MM.1S (cell line): ENCODE measurements around the gene FASTKD1.

ENCODE experiments used
- DNase-seq: peaks from one replicate; pipeline ENCODE4 v3.0.0-alpha.2; 2015
- H2AFZ ChIP-seq: fragments of 300-600 bp; sonication (generic); 2 replicates; pipeline ENCODE4 v1.6.0; 2016; ENCODE audit warnings: antibody characterized with exemption, low read length
- H3F3A ChIP-seq: fragments of 300-600 bp; sonication (generic); 2 replicates; pipeline ENCODE4 v1.6.1; 2016; ENCODE audit warnings: mild to moderate bottlenecking, antibody characterized with exemption, low read length, moderate library complexity, mixed read lengths; ENCODE audit not compliant: insufficient read depth
- H3K27ac ChIP-seq: fragments of 300-600 bp; sonication (generic); 2 replicates; pipeline ENCODE4 v1.5.1; 2016; ENCODE audit warnings: mild to moderate bottlenecking, low read length
- H3K27me3 ChIP-seq: fragments of 300-600 bp; sonication (generic); replicated peaks from 2 replicates; pipeline ENCODE4 v1.6.0; 2016; ENCODE audit warnings: low read length; ENCODE audit not compliant: insufficient read depth
- H3K36me3 ChIP-seq: fragments of 300-600 bp; sonication (generic); replicated peaks from 2 replicates; pipeline ENCODE4 v1.6.1; 2016; ENCODE audit warnings: mild to moderate bottlenecking, low read length, mixed read lengths; ENCODE audit not compliant: insufficient read depth
- H3K4me1 ChIP-seq: fragments of 300-600 bp; sonication (generic); 2 replicates; pipeline ENCODE4 v1.6.1; 2016; ENCODE audit warnings: low read length, mixed read lengths
- H3K4me2 ChIP-seq: fragments of 300-600 bp; sonication (generic); 2 replicates; pipeline ENCODE4 v1.6.0; 2016; ENCODE audit warnings: low read depth, low read length
- H3K4me3 ChIP-seq: fragments of 300-600 bp; sonication (generic); 2 replicates; pipeline ENCODE4 v1.5.1; 2016; ENCODE audit warnings: low read length, mixed read lengths
- H3K79me2 ChIP-seq: fragments of 300-600 bp; sonication (generic); 2 replicates; pipeline ENCODE4 v1.6.1; 2016; ENCODE audit warnings: mixed run types, low read length, mixed read lengths
- H3K9ac ChIP-seq: fragments of 300-600 bp; sonication (generic); 2 replicates; pipeline ENCODE4 v1.6.1; 2016; ENCODE audit warnings: low read length, mixed read lengths
- H3K9me2 ChIP-seq: fragments of 300-600 bp; sonication (generic); replicated peaks from 2 replicates; pipeline ENCODE4 v1.6.1; 2016; ENCODE audit warnings: mild to moderate bottlenecking, low read length, mixed read lengths; ENCODE audit not compliant: insufficient read depth
- H3K9me3 ChIP-seq: fragments of 300-600 bp; sonication (generic); replicated peaks from 2 replicates; pipeline ENCODE4 v1.6.1; 2016; ENCODE audit warnings: mild to moderate bottlenecking, low read length, mixed read lengths; ENCODE audit not compliant: insufficient read depth
- H4K20me1 ChIP-seq: fragments of 300-600 bp; sonication (generic); 2 replicates; pipeline ENCODE4 v1.6.1; 2016; ENCODE audit warnings: mild to moderate bottlenecking, low read length, moderate library complexity, mixed read lengths; ENCODE audit not compliant: insufficient read depth
- EZH2 ChIP-seq: fragments of 300-600 bp; sonication (generic); optimal IDR thresholded peaks from 2 replicates; pipeline ENCODE3; 2017; ENCODE audit warnings: low read depth, mild to moderate bottlenecking, antibody characterized with exemption, low read length, mixed read lengths
- EZH2phosphoT487 ChIP-seq: fragments of 300-600 bp; sonication (generic); IDR thresholded peaks from 2 replicates; pipeline ENCODE4 v1.6.1; 2018; ENCODE audit warnings: antibody characterized with exemption, low read length
- TF ChIP-seq, protein P1 (sequence below): fragments of 300-600 bp; sonication (generic); IDR thresholded peaks from 2 replicates; pipeline ENCODE4 v1.5.1; 2016; ENCODE audit warnings: antibody characterized with exemption, low read length, mixed read lengths

FASTKD1 gene

DNA sequence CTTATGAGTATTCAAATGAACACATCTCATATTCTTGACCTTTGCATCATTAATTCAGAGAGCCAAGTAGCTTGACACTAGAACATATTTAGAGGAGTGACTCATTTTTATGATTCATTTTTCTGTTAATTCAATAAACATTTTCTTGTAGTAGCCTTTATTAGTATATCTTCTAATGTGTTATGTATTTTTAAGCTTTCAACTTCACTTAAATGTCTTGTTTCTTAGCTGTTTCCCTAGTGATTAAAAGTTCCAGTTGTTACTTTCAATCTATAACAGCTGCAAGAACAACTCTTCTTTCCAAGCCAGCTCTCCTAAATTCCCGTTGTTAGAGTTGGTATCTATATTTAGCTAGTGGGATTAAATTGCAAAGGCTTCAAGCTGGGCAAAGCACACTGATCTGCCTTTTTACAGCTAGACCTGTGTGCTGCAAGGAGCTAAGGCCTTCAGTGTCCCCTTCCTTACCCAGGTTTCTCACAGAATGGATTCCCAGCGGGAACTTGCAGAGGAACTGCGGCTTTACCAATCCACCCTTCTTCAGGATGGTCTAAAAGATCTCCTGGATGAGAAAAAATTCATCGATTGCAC, 64.3 kb downstream of the FASTKD1 start, which contains the start of gene KLHL41:
KLHL41 (plus strand) TSS at position 405 of the 588 bp plus-strand sequence; CDS start at position 482, 77 bp downstream.
- Histone ChIP-seq H3F3A (no peaks in the 10 kb centered on the region), H3K79me2 (no peaks in the 10 kb centered on the region), H3K27ac (no peak within 1 kb of the TSS), H3K9me3 (no peaks in the 10 kb centered on the region), H3K36me3 (no peaks in the 10 kb centered on the region), H3K27me3 (no peaks in the 10 kb centered on the region), H3K9ac (no peak within 1 kb of the TSS), H3K4me3 (no peak within 1 kb of the TSS), H2AFZ (no peak within 1 kb of the TSS), H4K20me1 (no peaks in the 10 kb centered on the region), H3K9me2 (no peaks in the 10 kb centered on the region), H3K4me1 (no peaks in the 10 kb centered on the region), H3K4me2 (no peak within 1 kb of the TSS)
- TF ChIP-seq, protein P1, sequence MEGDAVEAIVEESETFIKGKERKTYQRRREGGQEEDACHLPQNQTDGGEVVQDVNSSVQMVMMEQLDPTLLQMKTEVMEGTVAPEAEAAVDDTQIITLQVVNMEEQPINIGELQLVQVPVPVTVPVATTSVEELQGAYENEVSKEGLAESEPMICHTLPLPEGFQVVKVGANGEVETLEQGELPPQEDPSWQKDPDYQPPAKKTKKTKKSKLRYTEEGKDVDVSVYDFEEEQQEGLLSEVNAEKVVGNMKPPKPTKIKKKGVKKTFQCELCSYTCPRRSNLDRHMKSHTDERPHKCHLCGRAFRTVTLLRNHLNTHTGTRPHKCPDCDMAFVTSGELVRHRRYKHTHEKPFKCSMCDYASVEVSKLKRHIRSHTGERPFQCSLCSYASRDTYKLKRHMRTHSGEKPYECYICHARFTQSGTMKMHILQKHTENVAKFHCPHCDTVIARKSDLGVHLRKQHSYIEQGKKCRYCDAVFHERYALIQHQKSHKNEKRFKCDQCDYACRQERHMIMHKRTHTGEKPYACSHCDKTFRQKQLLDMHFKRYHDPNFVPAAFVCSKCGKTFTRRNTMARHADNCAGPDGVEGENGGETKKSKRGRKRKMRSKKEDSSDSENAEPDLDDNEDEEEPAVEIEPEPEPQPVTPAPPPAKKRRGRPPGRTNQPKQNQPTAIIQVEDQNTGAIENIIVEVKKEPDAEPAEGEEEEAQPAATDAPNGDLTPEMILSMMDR: no peak
- no peak for TF ChIP-seq EZH2phosphoT487
- TF ChIP-seq EZH2: no peak
- DNase-seq: no peak

DNA sequence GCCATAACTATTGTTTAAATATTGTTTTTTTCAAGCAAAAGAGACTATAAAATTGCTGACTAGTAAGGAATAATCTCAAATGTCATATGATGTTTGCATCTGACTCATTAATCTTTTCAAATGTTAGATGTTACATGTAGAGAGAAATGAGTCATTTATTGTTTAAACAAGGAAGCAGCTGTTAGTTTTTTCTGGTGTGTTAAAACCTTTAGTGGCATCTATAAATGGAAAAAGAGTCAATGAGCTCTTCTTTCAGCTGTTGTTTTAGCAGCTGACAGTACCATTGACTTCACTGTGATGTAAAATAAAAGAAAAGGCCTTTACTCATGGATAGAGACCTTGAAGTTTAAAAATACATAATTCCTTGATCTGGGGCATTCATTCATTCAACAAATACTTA, 66.0 kb downstream of the FASTKD1 start:
- TF ChIP-seq EZH2phosphoT487 (no peak), EZH2 (no peak)
- TF ChIP-seq, protein P1: no peak
- no peak overlapping the region for H2AFZ ChIP-seq
- no peaks in the 10 kb centered on the region for H3K36me3 ChIP-seq
- no peaks in the 10 kb centered on the region for H3K27me3 ChIP-seq
- H3F3A ChIP-seq: no peaks in the 10 kb centered on the region
- no peaks in the 10 kb centered on the region for H3K4me1 ChIP-seq
- no peaks in the 10 kb centered on the region for H3K9me3 ChIP-seq
- no peak overlapping the region for H3K4me3 ChIP-seq
- H4K20me1 ChIP-seq: no peaks in the 10 kb centered on the region
- no peak overlapping the region for H3K9ac ChIP-seq
- H3K4me2 ChIP-seq: no peak overlapping the region
- no peak overlapping the region for H3K27ac ChIP-seq
- peak; percentile 10 for DNase-seq
- no peaks in the 10 kb centered on the region for H3K9me2 ChIP-seq
- no peaks in the 10 kb centered on the region for H3K79me2 ChIP-seq

DNA sequence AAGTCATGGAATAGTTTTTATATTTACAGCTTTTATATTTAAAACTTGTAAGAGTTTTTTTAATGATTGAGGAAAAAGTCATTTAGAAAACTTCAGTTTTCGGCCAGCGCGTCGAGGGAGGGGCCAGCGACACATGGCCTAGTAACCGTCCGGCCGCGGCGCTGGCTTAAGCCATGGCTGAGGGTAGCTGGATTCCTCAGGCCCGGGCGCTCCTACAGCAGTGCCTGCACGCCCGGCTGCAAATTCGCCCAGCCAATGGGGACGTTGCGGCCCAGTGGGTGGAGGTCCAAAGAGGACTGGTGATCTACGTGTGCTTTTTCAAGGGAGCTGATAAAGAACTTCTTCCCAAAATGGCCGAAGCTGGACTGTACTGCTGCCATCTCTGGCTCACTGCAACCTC, 69.0 kb downstream of the FASTKD1 start:
- no peak overlapping the region for H3K4me3 ChIP-seq
- TF ChIP-seq EZH2phosphoT487 (no peak), EZH2 (no peak)
- TF ChIP-seq, protein P1: no peak
- no peaks in the 10 kb centered on the region for H4K20me1 ChIP-seq
- H3K27me3 ChIP-seq: no peaks in the 10 kb centered on the region
- no peak overlapping the region for H3K4me2 ChIP-seq
- no peaks in the 10 kb centered on the region for H3K4me1 ChIP-seq
- no peaks in the 10 kb centered on the region for H3K36me3 ChIP-seq
- DNase-seq: no peak
- H3F3A ChIP-seq: no peaks in the 10 kb centered on the region
- H2AFZ ChIP-seq: no peak overlapping the region
- no peak overlapping the region for H3K9ac ChIP-seq
- no peak overlapping the region for H3K27ac ChIP-seq
- H3K9me3 ChIP-seq: no peaks in the 10 kb centered on the region
- H3K9me2 ChIP-seq: no peaks in the 10 kb centered on the region
- H3K79me2 ChIP-seq: no peaks in the 10 kb centered on the region
